C1 segment of cervical spinal cord (tissue), 14 donors: ENCODE results near the gene PTOV1.

Experiments used
- DNase-seq, 14 donors: peaks; one replicate each; lab custom pipeline; 2025; lab: John Stamatoyannopoulos, UW

The PTOV1 gene

GRCh38 chr19:49843265-49843664 is 7.7 kb upstream of the PTOV1 start:
- DNase-seq, result no peak

GRCh38 chr19:49844138-49845095 is 6.5 kb upstream of the PTOV1 start:
- DNase-seq, result no peak

- no peak for DNase-seq
Observed at GRCh38 chr19:49845414-49845813, 5.5 kb upstream of the PTOV1 start.

GRCh38 chr19:49846408-49846807 is 4.6 kb upstream of the PTOV1 start:
- no peak for DNase-seq

- DNase-seq, result no peak
Observed at GRCh38 chr19:49847731-49848696, 2.9 kb upstream of the PTOV1 start.

- DNase-seq, result no peak
Observed at GRCh38 chr19:49848938-49849337, 2.0 kb upstream of the PTOV1 start.

- DNase-seq, result no peak
Observed at GRCh38 chr19:49849433-49850220, 1.3 kb upstream of the PTOV1 start.

GRCh38 chr19:49850221-49850486 is 805 bp upstream of the PTOV1 start:
- no peak for DNase-seq

GRCh38 chr19:49851456-49852259 is 699 bp downstream of the PTOV1 start:
- DNase-seq, result peak in 4 of 14 donors; percentile 27 to 47 (median 41)

GRCh38 chr19:49852631-49853126 is 1.7 kb downstream of the PTOV1 start:
- DNase-seq, result no peak

- no peak for DNase-seq
Observed at GRCh38 chr19:49853852-49854377, 3.0 kb downstream of the PTOV1 start.

- DNase-seq, result no peak
Observed at GRCh38 chr19:49854378-49855263, 3.7 kb downstream of the PTOV1 start.

- no peak for DNase-seq
Observed at GRCh38 chr19:49855277-49855675, 4.3 kb downstream of the PTOV1 start.

- no peak for DNase-seq
Observed at GRCh38 chr19:49855676-49856573, 5.0 kb downstream of the PTOV1 start.

- DNase-seq, result no peak
Observed at GRCh38 chr19:49856574-49857021, 5.6 kb downstream of the PTOV1 start.

- DNase-seq, result no peak
Observed at GRCh38 chr19:49857061-49857837, 6.3 kb downstream of the PTOV1 start.

GRCh38 chr19:49857838-49858087 is 6.8 kb downstream of the PTOV1 start:
- DNase-seq, result no peak
